GM21515 (cell line): ENCODE results near the gene ROBO3.

Experiments
- ATAC-seq: cut with Tn5 transposase; IDR thresholded peaks from one replicate; pipeline ENCODE4 v1.9.1; 2021; ENCODE audit not compliant: unreplicated experiment

Gene ROBO3

GRCh38 chr11:124891373-124891861, 26.2 kb downstream of the ROBO3 start:
- ATAC-seq = no peak

- no peak for ATAC-seq
Measured at GRCh38 chr11:124892146-124892545, 26.9 kb downstream of the ROBO3 start.

- no peak for ATAC-seq
Measured at GRCh38 chr11:124892750-124893454, 27.7 kb downstream of the ROBO3 start.

GRCh38 chr11:124893781-124894401, 28.7 kb downstream of the ROBO3 start:
- ATAC-seq = no peak

- no peak for ATAC-seq
Measured at GRCh38 chr11:124894606-124895430, 29.6 kb downstream of the ROBO3 start.

- ATAC-seq = no peak
Measured at GRCh38 chr11:124895471-124895971, 30.3 kb downstream of the ROBO3 start.

GRCh38 chr11:124896071-124896750, 31.0 kb downstream of the ROBO3 start:
- ATAC-seq = no peak

GRCh38 chr11:124896821-124897391, 31.7 kb downstream of the ROBO3 start:
- ATAC-seq = no peak

- no peak for ATAC-seq
Measured at GRCh38 chr11:124897674-124898262, 32.5 kb downstream of the ROBO3 start, which contains the start of gene ROBO4. Gene ROBO4, minus strand, starts transcription at chr11:124897865. Its CDS starts 70 bp downstream, at chr11:124897795.

- ATAC-seq = no peak
Measured at GRCh38 chr11:124898263-124898680, 33.0 kb downstream of the ROBO3 start.

GRCh38 chr11:124898711-124899110, 33.5 kb downstream of the ROBO3 start:
- no peak for ATAC-seq

- no peak for ATAC-seq
Measured at GRCh38 chr11:124899383-124900145, 34.3 kb downstream of the ROBO3 start.

GRCh38 chr11:124900464-124900863, 35.2 kb downstream of the ROBO3 start:
- no peak for ATAC-seq

- ATAC-seq = no peak
Measured at GRCh38 chr11:124902616-124903015, 37.4 kb downstream of the ROBO3 start.

GRCh38 chr11:124915541-124916369, 50.5 kb downstream of the ROBO3 start:
- no peak for ATAC-seq

- no peak for ATAC-seq
Measured at GRCh38 chr11:124916370-124916710, 51.1 kb downstream of the ROBO3 start.

- ATAC-seq = no peak
Measured at GRCh38 chr11:124917115-124917637, 51.9 kb downstream of the ROBO3 start.

GRCh38 chr11:124918950-124919349, 53.7 kb downstream of the ROBO3 start, which contains the start of gene HEPN1:
Gene HEPN1, plus strand, starts transcription at chr11:124919250.
- ATAC-seq = no peak
